Neuron (in vitro differentiated cells): Measurements from ENCODE around the gene MAP2K7.

Source experiments
- H2AFZ ChIP-seq: one replicate; pipeline ENCODE4 v1.6.1; 2013; ENCODE audit warnings: low read depth, mild to moderate bottlenecking, inconsistent platforms, low read length, moderate library complexity
- H3K27me3 ChIP-seq: one replicate; pipeline ENCODE4 v1.6.1; 2013; ENCODE audit warnings: low read length; ENCODE audit not compliant: insufficient read depth
- H3K36me3 ChIP-seq: one replicate; pipeline ENCODE4 v1.6.1; 2013; ENCODE audit warnings: low read length; ENCODE audit not compliant: insufficient read depth
- H3K4me1 ChIP-seq: one replicate; pipeline ENCODE4 v1.6.1; 2013; ENCODE audit warnings: low read length; ENCODE audit not compliant: insufficient read depth
- H3K4me3 ChIP-seq: 2 replicates; pipeline ENCODE4 v1.5.1; 2013; ENCODE audit warnings: mild to moderate bottlenecking, low read length, moderate library complexity
- H3K9me3 ChIP-seq: one replicate; pipeline ENCODE4 v1.6.1; 2013; ENCODE audit warnings: low read length

The MAP2K7 gene

GRCh38 chr19:7933828-7934725 is 30.4 kb downstream of the MAP2K7 start:
- H3K4me1 ChIP-seq: peaks cover 6% of the 10 kb centered on the region

GRCh38 chr19:7934766-7935165 is 31.1 kb downstream of the MAP2K7 start:
- peaks cover 78% of the 10 kb centered on the region for H3K36me3 ChIP-seq
- no peaks in the 10 kb centered on the region for H3K4me1 ChIP-seq
- H3K9me3 ChIP-seq: no peaks in the 10 kb centered on the region
- no peak overlapping the region for H2AFZ ChIP-seq
- H3K4me3 ChIP-seq: no peak overlapping the region
- no peaks in the 10 kb centered on the region for H3K27me3 ChIP-seq

More at GRCh38 chr19:7933828-7934725, 30.4 kb downstream of the MAP2K7 start:
- no peak overlapping the region for H3K4me3 ChIP-seq
- no peak overlapping the region for H2AFZ ChIP-seq
- H3K27me3 ChIP-seq: no peaks in the 10 kb centered on the region
- H3K9me3 ChIP-seq: no peaks in the 10 kb centered on the region
- peaks cover 76% of the 10 kb centered on the region for H3K36me3 ChIP-seq

GRCh38 chr19:7940841-7941240 is 37.2 kb downstream of the MAP2K7 start:
- H3K4me1 ChIP-seq: peaks cover 6% of the 10 kb centered on the region
- H3K4me3 ChIP-seq: no peak overlapping the region
- H2AFZ ChIP-seq: no peak overlapping the region
- no peaks in the 10 kb centered on the region for H3K27me3 ChIP-seq
- H3K36me3 ChIP-seq: peaks cover 39% of the 10 kb centered on the region
- H3K9me3 ChIP-seq: no peaks in the 10 kb centered on the region

- Histone ChIP-seq H3K4me3 (peak overlapping the region; percentile 91), H2AFZ (no peak overlapping the region), H3K27me3 (no peaks in the 10 kb centered on the region)
These were observed 38.4 kb downstream of the MAP2K7 start for GRCh38 chr19:7941895-7942596.

GRCh38 chr19:7942981-7943443 is 39.3 kb downstream of the MAP2K7 start:
- H3K4me1 ChIP-seq: peaks cover 6% of the 10 kb centered on the region
- H3K36me3 ChIP-seq: peaks cover 24% of the 10 kb centered on the region
- H3K27me3 ChIP-seq: no peaks in the 10 kb centered on the region
- H3K4me3 ChIP-seq: peak overlapping the region; percentile 91
- H3K9me3 ChIP-seq: peaks cover 1% of the 10 kb centered on the region
- H2AFZ ChIP-seq: peak overlapping the region; percentile 68

More at GRCh38 chr19:7941895-7942596, 38.4 kb downstream of the MAP2K7 start:
- peaks cover 6% of the 10 kb centered on the region for H3K4me1 ChIP-seq
- H3K9me3 ChIP-seq: no peaks in the 10 kb centered on the region
- H3K36me3 ChIP-seq: peaks cover 30% of the 10 kb centered on the region

- Histone ChIP-seq H3K36me3 (peaks cover 21% of the 10 kb centered on the region), H3K9me3 (peaks cover 1% of the 10 kb centered on the region), H2AFZ (peak within 1 kb of the TSS; percentile 68), H3K4me1 (peaks cover 6% of the 10 kb centered on the region), H3K27me3 (no peaks in the 10 kb centered on the region), H3K4me3 (peak within 1 kb of the TSS; percentile 91)
These were observed 39.9 kb downstream of the MAP2K7 start, which contains the start of gene TIMM44 for GRCh38 chr19:7943444-7944176. Gene TIMM44, minus strand, starts transcription at chr19:7943666. Its CDS starts 15 bp downstream, at chr19:7943651.

- Histone ChIP-seq H3K9me3 (peaks cover 1% of the 10 kb centered on the region), H3K27me3 (no peaks in the 10 kb centered on the region), H3K36me3 (peaks cover 16% of the 10 kb centered on the region), H2AFZ (peak overlapping the region; percentile 40), H3K4me1 (peaks cover 6% of the 10 kb centered on the region), H3K4me3 (peak overlapping the region; percentile 91)
These were observed 40.6 kb downstream of the MAP2K7 start for GRCh38 chr19:7944177-7944761.

- H2AFZ ChIP-seq: no peak overlapping the region
These were observed 44.3 kb downstream of the MAP2K7 start for GRCh38 chr19:7947939-7948338.

GRCh38 chr19:7953060-7953459 is 49.4 kb downstream of the MAP2K7 start:
- Histone ChIP-seq H3K4me3 (no peak overlapping the region), H3K36me3 (no peaks in the 10 kb centered on the region), H3K4me1 (no peaks in the 10 kb centered on the region), H3K27me3 (no peaks in the 10 kb centered on the region), H2AFZ (no peak overlapping the region), H3K9me3 (no peaks in the 10 kb centered on the region)

More at GRCh38 chr19:7947939-7948338, 44.3 kb downstream of the MAP2K7 start:
- no peak overlapping the region for H3K4me3 ChIP-seq
- no peaks in the 10 kb centered on the region for H3K27me3 ChIP-seq
- H3K4me1 ChIP-seq: no peaks in the 10 kb centered on the region
- H3K36me3 ChIP-seq: no peaks in the 10 kb centered on the region
- H3K9me3 ChIP-seq: peaks cover 1% of the 10 kb centered on the region

GRCh38 chr19:7953576-7953975 is 49.9 kb downstream of the MAP2K7 start:
- Histone ChIP-seq H3K4me1 (no peaks in the 10 kb centered on the region), H3K4me3 (no peak overlapping the region), H3K9me3 (no peaks in the 10 kb centered on the region), H3K27me3 (no peaks in the 10 kb centered on the region), H2AFZ (no peak overlapping the region), H3K36me3 (peaks cover 3% of the 10 kb centered on the region)

- Histone ChIP-seq H3K36me3 (peaks cover 14% of the 10 kb centered on the region), H3K4me1 (no peaks in the 10 kb centered on the region), H3K4me3 (no peak overlapping the region), H3K27me3 (no peaks in the 10 kb centered on the region), H2AFZ (no peak overlapping the region), H3K9me3 (no peaks in the 10 kb centered on the region)
These were observed 52.0 kb downstream of the MAP2K7 start for GRCh38 chr19:7955696-7956095.

- Histone ChIP-seq H2AFZ (no peak overlapping the region), H3K27me3 (no peaks in the 10 kb centered on the region), H3K4me1 (no peaks in the 10 kb centered on the region), H3K9me3 (no peaks in the 10 kb centered on the region), H3K4me3 (no peak overlapping the region), H3K36me3 (peaks cover 47% of the 10 kb centered on the region)
These were observed 55.5 kb downstream of the MAP2K7 start for GRCh38 chr19:7959211-7959610.
